B cell (primary cell): ENCODE data around the gene PRAC2. TPM values are rescaled to one million over a fixed set of nuclear protein-coding genes. Genes with fewer than 3 reads are reported as not detected.
A peak's percentile ranks its signal among the peaks of the same experiment; 100 is the strongest.

Source experiments
- ATAC-seq: fragments of 200-7000 bp; cut with Tn5 transposase; one replicate; pipeline ENCODE4 v1.10.0; 2021; ENCODE audit warnings: low read depth, mild to moderate bottlenecking, moderate number of reproducible peaks, moderate library complexity
- CTCF ChIA-PET: fragments of 350-600 bp; sonication (Branson Sonifier 250); formaldehyde crosslinking; loops from one replicate; lab custom pipeline; 2021; ENCODE audit warnings: antibody characterized with exemption, inconsistent platforms; lab: Charles Lee
- POLR2A ChIA-PET: fragments of 350-600 bp; sonication (Branson Sonifier 250); formaldehyde crosslinking; loops from one replicate; lab custom pipeline; 2021; ENCODE audit warnings: antibody characterized with exemption; lab: Charles Lee
- DNase-seq: peaks from one replicate; pipeline ENCODE4 v3.0.0; 2013
- H2AFZ ChIP-seq: 2 replicates; pipeline ENCODE4 v1.6.1; 2012; ENCODE audit warnings: mild to moderate bottlenecking, low read depth, low read length; ENCODE audit not compliant: insufficient read depth, poor library complexity, severe bottlenecking
- H3K27ac ChIP-seq, 2 donors: 1 replicate in 1 of 2; 2 replicates in 1 of 2; pipeline ENCODE4 v1.5.1; 2012 to 2013; ENCODE audit warnings: low read length in 2 of 2, mild to moderate bottlenecking in 2 of 2, moderate library complexity in 1 of 2
- H3K27me3 ChIP-seq, 4 experiments: fragments of 200-600 bp in 1 of 4; sonication (generic) in 1 of 4; replicated peaks in 1 of 4; 1 replicate in 2 of 4; 2 replicates in 2 of 4; pipeline versions ENCODE4 v1.6.1 to v1.7.0; 2013 to 2016; ENCODE audit warnings: low read length in 3 of 4, mild to moderate bottlenecking in 2 of 4, mixed read lengths in 1 of 4, moderate library complexity in 1 of 4; ENCODE audit not compliant: insufficient read depth in 4 of 4, control insufficient read depth in 3 of 4; ENCODE audit errors: control extremely low read depth in 1 of 4
- H3K36me3 ChIP-seq, 2 experiments: replicated peaks in 1 of 2; 1 replicate in 1 of 2; 2 replicates in 1 of 2; pipeline versions ENCODE4 v1.6.1 to v1.7.1; 2013; ENCODE audit warnings: low read length in 1 of 2; ENCODE audit not compliant: insufficient read depth in 2 of 2, control insufficient read depth in 1 of 2; ENCODE audit errors: control extremely low read depth in 1 of 2, extremely low read depth in 1 of 2
- H3K4me1 ChIP-seq, 2 donors: fragments of 200-600 bp in 1 of 2; sonication (generic) in 1 of 2; 1 replicate in 1 of 2; 2 replicates in 1 of 2; pipeline versions ENCODE4 v1.5.1 to v1.6.1; 2013 to 2017; ENCODE audit warnings: low read length in 2 of 2; ENCODE audit not compliant: control insufficient read depth in 2 of 2, insufficient read depth in 2 of 2
- H3K4me2 ChIP-seq: replicated peaks from 2 replicates; pipeline ENCODE3; 2012; ENCODE audit warnings: mild to moderate bottlenecking, low read depth, low read length; ENCODE audit not compliant: poor library complexity, severe bottlenecking
- H3K4me3 ChIP-seq, 5 experiments: fragments of 200-600 bp in 1 of 5; sonication (generic) in 1 of 5; 1 replicate in 3 of 5; 2 replicates in 2 of 5; pipeline versions ENCODE4 v1.5.1 to v1.7.0; 2011 to 2016; ENCODE audit warnings: low read length in 4 of 5, mild to moderate bottlenecking in 4 of 5, low read depth in 2 of 5, control low read depth in 1 of 5, moderate library complexity in 1 of 5; ENCODE audit not compliant: insufficient read depth in 1 of 5; ENCODE audit errors: control extremely low read depth in 1 of 5, extremely low read depth in 1 of 5
- H3K79me2 ChIP-seq: fragments of 200-600 bp; sonication (generic); one replicate; pipeline ENCODE4 v1.6.0; 2016; ENCODE audit warnings: low read length; ENCODE audit not compliant: control insufficient read depth, insufficient read depth
- H3K9ac ChIP-seq: fragments of 200-600 bp; sonication (generic); 2 replicates; pipeline ENCODE4 v1.6.1; 2017; ENCODE audit warnings: mild to moderate bottlenecking, low read length, moderate library complexity
- H3K9me3 ChIP-seq, 3 donors: one replicate each; pipeline versions ENCODE4 v1.6.1 to v1.7.1; 2013; ENCODE audit warnings: low read length in 2 of 3; ENCODE audit not compliant: control insufficient read depth in 2 of 3, insufficient read depth in 1 of 3; ENCODE audit errors: control extremely low read depth in 1 of 3
- H4K20me1 ChIP-seq: 2 replicates; pipeline ENCODE4 v1.6.0; 2012; ENCODE audit warnings: mild to moderate bottlenecking, low read length; ENCODE audit not compliant: insufficient read depth, control insufficient read depth, poor library complexity, severe bottlenecking
- H3K27ac Mint-ChIP-seq: one replicate; pipeline ENCODE4 v1.8.0; 2021; ENCODE audit warnings: mixed read lengths
- H3K27me3 Mint-ChIP-seq: one replicate; pipeline ENCODE4 v1.8.0; 2021; ENCODE audit warnings: mixed read lengths
- H3K4me1 Mint-ChIP-seq: one replicate; pipeline ENCODE4 v1.8.0; 2021; ENCODE audit warnings: mixed read lengths
- H3K4me3 Mint-ChIP-seq: one replicate; pipeline ENCODE4 v1.8.0; 2021; ENCODE audit warnings: mixed read lengths
- H3K9me3 Mint-ChIP-seq: one replicate; pipeline ENCODE4 v1.8.0; 2022; ENCODE audit warnings: mixed read lengths; ENCODE audit not compliant: insufficient read depth
- EZH2 ChIP-seq: IDR thresholded peaks from 2 replicates; pipeline ENCODE4 v1.6.1; 2012; ENCODE audit warnings: borderline replicate concordance, low read depth, mild to moderate bottlenecking, moderate library complexity, low read length; ENCODE audit not compliant: insufficient read depth, poor library complexity, severe bottlenecking
- WGBS: methylation state at CpG from one replicate; pipeline ENCODE4 v1.1.5; 2013; ENCODE audit warnings: missing lambda C conversion rate; ENCODE audit not compliant: insufficient coverage; 5-methylcytosine and 5-hydroxymethylcytosine counted together
- intact Hi-C: fragments of 100-400 bp; cut with micrococcal nuclease; formaldehyde crosslinking; loops from one replicate; pipeline ENCODE4 v1.10.0; 2022
- polyA plus RNA-seq: library from polyadenylated mRNA; depleted of rRNA; stranded (reverse); fragments of >200 nt; gene quantifications from 2 replicates; pipeline ENCODE4 v1.2.3, GENCODE V29; 2012
- total RNA-seq, 2 donors: library from RNA; stranded (reverse); fragments of 120-200 nt in 1 of 2; gene quantifications; 1 replicate in 1 of 2; 2 replicates in 1 of 2; pipeline versions ENCODE4 v1.2.3 to v1.2.4, GENCODE V29; 2013 to 2022
- TF ChIP-seq, protein P1 (sequence below): fragments of 200-600 bp; IDR thresholded peaks from one replicate; pipeline ENCODE4 v1.8.0; 2022; ENCODE audit warnings: antibody characterized with exemption, mild to moderate bottlenecking

The PRAC2 gene
- total and polyA plus RNA-seq, 2 donors (not counting 1 experiment from before 2014, with no cell fraction given): not detected

GRCh38 chr17:48746916-48747444 lies 24.0 kb downstream of the PRAC2 start:
- no peak overlapping the region for H3K9ac ChIP-seq
- H3K4me3 ChIP-seq: no peak overlapping the region
- Mint-ChIP-seq H3K27me3 (peaks cover 80% of the 10 kb centered on the region), H3K4me3 (no peak overlapping the region), H3K27ac (no peak overlapping the region), H3K9me3 (no peaks in the 10 kb centered on the region), H3K4me1 (peaks cover 7% of the 10 kb centered on the region)
- DNase-seq: no peak
- H3K79me2 ChIP-seq: no peaks in the 10 kb centered on the region
- TF ChIP-seq, protein P1, sequence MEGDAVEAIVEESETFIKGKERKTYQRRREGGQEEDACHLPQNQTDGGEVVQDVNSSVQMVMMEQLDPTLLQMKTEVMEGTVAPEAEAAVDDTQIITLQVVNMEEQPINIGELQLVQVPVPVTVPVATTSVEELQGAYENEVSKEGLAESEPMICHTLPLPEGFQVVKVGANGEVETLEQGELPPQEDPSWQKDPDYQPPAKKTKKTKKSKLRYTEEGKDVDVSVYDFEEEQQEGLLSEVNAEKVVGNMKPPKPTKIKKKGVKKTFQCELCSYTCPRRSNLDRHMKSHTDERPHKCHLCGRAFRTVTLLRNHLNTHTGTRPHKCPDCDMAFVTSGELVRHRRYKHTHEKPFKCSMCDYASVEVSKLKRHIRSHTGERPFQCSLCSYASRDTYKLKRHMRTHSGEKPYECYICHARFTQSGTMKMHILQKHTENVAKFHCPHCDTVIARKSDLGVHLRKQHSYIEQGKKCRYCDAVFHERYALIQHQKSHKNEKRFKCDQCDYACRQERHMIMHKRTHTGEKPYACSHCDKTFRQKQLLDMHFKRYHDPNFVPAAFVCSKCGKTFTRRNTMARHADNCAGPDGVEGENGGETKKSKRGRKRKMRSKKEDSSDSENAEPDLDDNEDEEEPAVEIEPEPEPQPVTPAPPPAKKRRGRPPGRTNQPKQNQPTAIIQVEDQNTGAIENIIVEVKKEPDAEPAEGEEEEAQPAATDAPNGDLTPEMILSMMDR: no peak
- no peak for TF ChIP-seq EZH2
- H3K27me3 ChIP-seq: peaks cover 0 to 94% (median 88%) of the 10 kb centered on the region in 4 experiments
- CTCF ChIA-PET: interaction anchor here (1.1 to 1.7 kb wide), 3 partner anchors 9 to 950 kb away, joined by 3 to 5 read pairs (median 4); no protein-coding TSS in a partner anchor
- H3K9me3 ChIP-seq: peaks cover 1 to 33% (median 6%) of the 10 kb centered on the region in 3 donors
- H4K20me1 ChIP-seq: no peaks in the 10 kb centered on the region
- no peak overlapping the region for H3K27ac ChIP-seq
- H2AFZ ChIP-seq: no peak overlapping the region
- POLR2A ChIA-PET: no interaction called here
- H3K36me3 ChIP-seq: no peaks in the 10 kb centered on the region
- no peak for ATAC-seq
- intact Hi-C loops: loop anchor here (2.0 kb wide), 1 partner anchor 22 kb away; no protein-coding TSS in a partner anchor
- H3K4me2 ChIP-seq: peak overlapping the region; percentile 13
- H3K4me1 ChIP-seq: peaks cover 3 to 41% of the 10 kb centered on the region in 2 donors
- WGBS: 18% methylated on average over 14 of the region's 21 CpGs
